Neural progenitor cell (in vitro differentiated cells): ENCODE measurements around the gene ERC2. TPM values are rescaled to one million over a fixed set of nuclear protein-coding genes. Genes with fewer than 3 reads are reported as not detected.

Source experiments
- DNase-seq: peaks from one replicate; pipeline ENCODE4 v3.0.0-alpha.2; 2016; ENCODE audit warnings: low spot score
- H2AFZ ChIP-seq: fragments of 200-600 bp; sonication (generic); replicated peaks from 2 replicates; pipeline ENCODE4 v1.6.1; 2016; ENCODE audit warnings: antibody characterized with exemption
- H3F3A ChIP-seq: fragments of 200-600 bp; sonication (generic); 2 replicates; pipeline ENCODE4 v1.6.1; 2016; ENCODE audit warnings: antibody characterized with exemption, low read depth
- H3K27ac ChIP-seq: fragments of 200-600 bp; sonication (generic); 2 replicates; pipeline ENCODE4 v1.5.1; 2016; ENCODE audit warnings: mild to moderate bottlenecking
- H3K27me3 ChIP-seq: fragments of 200-600 bp; sonication (generic); 2 replicates; pipeline ENCODE4 v1.6.1; 2016; ENCODE audit warnings: mild to moderate bottlenecking, moderate library complexity
- H3K36me3 ChIP-seq: fragments of 200-600 bp; sonication (generic); 2 replicates; pipeline ENCODE4 v1.5.1; 2016
- H3K4me1 ChIP-seq: fragments of 200-600 bp; sonication (generic); 2 replicates; pipeline ENCODE4 v1.6.1; 2016; ENCODE audit warnings: mixed run types
- H3K4me2 ChIP-seq: fragments of 200-600 bp; sonication (generic); 2 replicates; pipeline ENCODE4 v1.6.1; 2016
- H3K4me3 ChIP-seq: fragments of 200-600 bp; sonication (generic); 2 replicates; pipeline ENCODE4 v1.5.1; 2016
- H3K79me2 ChIP-seq: fragments of 200-600 bp; sonication (generic); 2 replicates; pipeline ENCODE4 v1.6.1; 2016; ENCODE audit warnings: low read depth
- H3K9ac ChIP-seq: fragments of 200-600 bp; sonication (generic); 2 replicates; pipeline ENCODE4 v1.6.1; 2016
- H3K9me3 ChIP-seq: fragments of 200-600 bp; sonication (generic); 2 replicates; pipeline ENCODE4 v1.5.1; 2016; ENCODE audit warnings: low read depth
- H4K20me1 ChIP-seq: fragments of 200-600 bp; sonication (generic); 2 replicates; pipeline ENCODE4 v1.6.1; 2016; ENCODE audit warnings: low read depth
- H3K27ac Mint-ChIP-seq: 3 replicates; pipeline ENCODE4 v1.8.0; 2021; ENCODE audit warnings: mixed read lengths
- H3K27me3 Mint-ChIP-seq: 2 replicates; pipeline ENCODE4 v1.8.0; 2022; ENCODE audit warnings: low read depth, mild to moderate bottlenecking, inconsistent platforms, moderate library complexity, mixed read lengths; ENCODE audit not compliant: insufficient read depth
- H3K36me3 Mint-ChIP-seq: 3 replicates; pipeline ENCODE4 v1.8.0; 2021; ENCODE audit warnings: mixed read lengths
- H3K4me1 Mint-ChIP-seq: 3 replicates; pipeline ENCODE4 v1.8.0; 2021; ENCODE audit warnings: mixed read lengths
- H3K4me3 Mint-ChIP-seq: 3 replicates; pipeline ENCODE4 v1.8.0; 2021; ENCODE audit warnings: mild to moderate bottlenecking, moderate library complexity, mixed read lengths
- H3K9me3 Mint-ChIP-seq: 3 replicates; pipeline ENCODE4 v1.8.0; 2020; ENCODE audit warnings: mixed read lengths
- CTCF ChIP-seq: fragments of 200-600 bp; sonication (generic); IDR thresholded peaks from 2 replicates; pipeline ENCODE4 v1.5.1; 2017; ENCODE audit warnings: antibody characterized with exemption, mild to moderate bottlenecking
- EZH2 ChIP-seq: fragments of 200-600 bp; sonication (generic); IDR thresholded peaks from 2 replicates; pipeline ENCODE4 v1.6.1; 2017; ENCODE audit warnings: antibody characterized with exemption, mild to moderate bottlenecking, moderate library complexity
- EZH2phosphoT487 ChIP-seq: fragments of 200-600 bp; sonication (generic); IDR thresholded peaks from 2 replicates; pipeline ENCODE4 v1.6.1; 2017; ENCODE audit warnings: antibody characterized with exemption
- total RNA-seq: library from RNA; depleted of rRNA; stranded (reverse); fragments of >200 nt; gene quantifications from 2 replicates; pipeline ENCODE4 v1.2.3, GENCODE V29; 2015; ENCODE audit warnings: low replicate concordance

The ERC2 gene
- total RNA-seq, 1 donor from 2014 or later, result 24.8 TPM

DNA sequence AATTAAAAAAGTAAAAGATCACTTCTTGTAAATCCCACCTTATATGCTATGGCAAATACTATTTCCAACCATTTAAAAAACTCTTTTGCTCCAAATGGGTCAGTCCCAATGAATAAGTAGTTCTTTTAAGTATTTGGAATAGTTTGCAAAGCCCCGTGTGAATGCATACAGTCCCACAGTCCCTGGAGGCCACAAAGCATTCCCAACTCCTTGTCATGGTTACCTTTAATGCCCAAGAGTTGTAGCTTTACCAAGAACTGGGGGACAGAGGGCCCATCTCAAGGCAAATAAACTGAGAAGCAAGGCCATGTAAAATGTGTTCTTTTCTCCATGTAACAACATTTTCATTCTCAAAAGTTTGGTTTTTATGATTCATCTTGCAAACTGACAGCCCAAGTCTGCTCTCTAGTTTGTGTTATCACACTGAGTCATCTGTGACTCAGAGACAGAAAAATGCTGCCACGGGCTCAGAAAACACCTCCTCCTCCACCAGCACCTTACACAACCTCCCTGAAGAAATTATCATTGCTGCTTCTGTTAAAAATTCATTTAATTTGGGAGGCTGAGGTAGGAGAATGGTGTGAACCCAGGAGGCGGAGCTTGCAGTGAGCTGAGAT, 336.2 kb downstream of the ERC2 start:
- H3K79me2 ChIP-seq, result no peaks in the 10 kb centered on the region
- peak overlapping the region; percentile 27 for H3K4me3 Mint-ChIP-seq
- TF ChIP-seq EZH2 (no peak), CTCF (no peak), EZH2phosphoT487 (no peak)
- H3K4me2 ChIP-seq, result no peak overlapping the region
- DNase-seq, result no peak
- no peaks in the 10 kb centered on the region for H3K27me3 ChIP-seq
- no peaks in the 10 kb centered on the region for H4K20me1 ChIP-seq
- no peak overlapping the region for H2AFZ ChIP-seq
- H3K4me1 ChIP-seq, result peaks cover 32% of the 10 kb centered on the region
- H3K9ac ChIP-seq, result no peak overlapping the region
- peaks cover 2% of the 10 kb centered on the region for H3K36me3 Mint-ChIP-seq
- H3K4me1 Mint-ChIP-seq, result peaks cover 56% of the 10 kb centered on the region
- H3K36me3 ChIP-seq, result no peaks in the 10 kb centered on the region
- no peak overlapping the region for H3K27ac ChIP-seq
- H3K4me3 ChIP-seq, result no peak overlapping the region
- no peaks in the 10 kb centered on the region for H3F3A ChIP-seq
- H3K27ac Mint-ChIP-seq, result peak overlapping the region; percentile 99
- no peaks in the 10 kb centered on the region for H3K27me3 Mint-ChIP-seq
- H3K9me3 Mint-ChIP-seq, result peaks cover 1% of the 10 kb centered on the region
- no peaks in the 10 kb centered on the region for H3K9me3 ChIP-seq

DNA sequence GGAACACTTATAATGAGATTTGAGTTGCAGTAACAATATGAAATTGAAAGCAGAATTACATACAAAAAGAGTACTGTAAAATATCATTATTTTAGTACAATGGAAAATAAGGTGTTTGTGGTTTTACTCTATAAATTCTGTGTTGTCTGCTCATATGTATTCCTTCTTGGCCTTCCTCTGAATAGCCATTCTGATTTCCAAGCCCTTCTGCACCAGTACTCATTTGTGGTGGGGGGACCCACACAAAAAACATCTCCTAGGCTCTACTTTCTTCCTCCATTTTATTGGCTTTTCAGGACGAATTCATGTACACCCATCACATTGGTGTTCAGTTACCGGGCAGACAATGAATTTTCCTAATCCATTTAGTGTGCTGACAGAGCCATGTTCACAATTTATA, 338.2 kb downstream of the ERC2 start:
- Histone ChIP-seq H3F3A (no peaks in the 10 kb centered on the region), H3K79me2 (no peaks in the 10 kb centered on the region)
- H3K27ac Mint-ChIP-seq, result peak overlapping the region; percentile 99

GRCh38 chr3:56126632-56127031, 341.6 kb downstream of the ERC2 start:
- no peaks in the 10 kb centered on the region for H3K27me3 ChIP-seq
- peaks cover 59% of the 10 kb centered on the region for H3K4me1 Mint-ChIP-seq
- H3K79me2 ChIP-seq, result no peaks in the 10 kb centered on the region
- H3K9me3 Mint-ChIP-seq, result peaks cover 15% of the 10 kb centered on the region
- H3K9ac ChIP-seq, result no peak overlapping the region
- no peak overlapping the region for H3K4me2 ChIP-seq
- no peaks in the 10 kb centered on the region for H4K20me1 ChIP-seq
- DNase-seq, result no peak
- no peaks in the 10 kb centered on the region for H3K36me3 ChIP-seq
- H3K27ac Mint-ChIP-seq, result no peak overlapping the region
- H2AFZ ChIP-seq, result no peak overlapping the region
- no peak overlapping the region for H3K4me3 Mint-ChIP-seq
- no peaks in the 10 kb centered on the region for H3K27me3 Mint-ChIP-seq
- no peak overlapping the region for H3K4me3 ChIP-seq
- peaks cover 9% of the 10 kb centered on the region for H3K36me3 Mint-ChIP-seq
- H3K27ac ChIP-seq, result no peak overlapping the region
- H3K4me1 ChIP-seq, result peaks cover 56% of the 10 kb centered on the region
- no peak for TF ChIP-seq EZH2phosphoT487
- TF ChIP-seq CTCF, result no peak
- no peak for TF ChIP-seq EZH2
- no peaks in the 10 kb centered on the region for H3F3A ChIP-seq
- H3K9me3 ChIP-seq, result no peaks in the 10 kb centered on the region

More for the DNA sequence above, 338.2 kb downstream of the ERC2 start:
- no peaks in the 10 kb centered on the region for H3K9me3 ChIP-seq
- H3K27ac ChIP-seq, result no peak overlapping the region
- no peak for TF ChIP-seq EZH2
- no peak for TF ChIP-seq CTCF
- no peak for TF ChIP-seq EZH2phosphoT487
- H3K9ac ChIP-seq, result no peak overlapping the region
- no peak for DNase-seq
- no peak overlapping the region for H3K4me3 ChIP-seq
- H3K36me3 Mint-ChIP-seq, result peaks cover 6% of the 10 kb centered on the region
- H3K36me3 ChIP-seq, result no peaks in the 10 kb centered on the region
- H3K4me1 ChIP-seq, result peaks cover 37% of the 10 kb centered on the region
- peaks cover 56% of the 10 kb centered on the region for H3K4me1 Mint-ChIP-seq
- no peak overlapping the region for H3K4me3 Mint-ChIP-seq
- H3K27me3 Mint-ChIP-seq, result no peaks in the 10 kb centered on the region
- no peaks in the 10 kb centered on the region for H3K27me3 ChIP-seq
- no peak overlapping the region for H2AFZ ChIP-seq
- no peaks in the 10 kb centered on the region for H4K20me1 ChIP-seq
- H3K4me2 ChIP-seq, result peak overlapping the region; percentile 6
- H3K9me3 Mint-ChIP-seq, result peaks cover 7% of the 10 kb centered on the region
